ENCODE results near the gene RABGAP1L.

RABGAP1L gene

DNA sequence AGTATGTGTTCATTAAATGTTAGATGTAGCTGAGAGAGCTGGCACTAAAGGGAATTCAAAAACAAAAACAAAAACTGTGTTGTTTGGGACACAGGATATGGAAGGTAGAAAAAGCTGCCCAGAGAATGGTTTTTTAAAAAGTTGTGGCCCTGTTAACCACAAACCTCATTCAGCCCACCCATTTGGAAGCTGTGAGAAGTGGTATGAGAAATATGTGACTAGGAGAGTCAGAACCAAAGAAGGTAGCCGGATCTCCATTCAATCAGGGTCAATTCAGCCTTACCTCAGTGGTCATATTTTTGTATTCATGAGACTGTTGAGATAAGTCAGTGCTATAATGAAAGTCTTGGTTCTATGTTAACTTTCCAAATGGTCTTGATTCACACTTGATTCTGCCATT, 810.7 kb downstream of the RABGAP1L start:
- no peak overlapping the region for H3K4me3 ChIP-seq (ENCODE audit: low read depth, low read length)
- TF ChIP-seq, protein P1, sequence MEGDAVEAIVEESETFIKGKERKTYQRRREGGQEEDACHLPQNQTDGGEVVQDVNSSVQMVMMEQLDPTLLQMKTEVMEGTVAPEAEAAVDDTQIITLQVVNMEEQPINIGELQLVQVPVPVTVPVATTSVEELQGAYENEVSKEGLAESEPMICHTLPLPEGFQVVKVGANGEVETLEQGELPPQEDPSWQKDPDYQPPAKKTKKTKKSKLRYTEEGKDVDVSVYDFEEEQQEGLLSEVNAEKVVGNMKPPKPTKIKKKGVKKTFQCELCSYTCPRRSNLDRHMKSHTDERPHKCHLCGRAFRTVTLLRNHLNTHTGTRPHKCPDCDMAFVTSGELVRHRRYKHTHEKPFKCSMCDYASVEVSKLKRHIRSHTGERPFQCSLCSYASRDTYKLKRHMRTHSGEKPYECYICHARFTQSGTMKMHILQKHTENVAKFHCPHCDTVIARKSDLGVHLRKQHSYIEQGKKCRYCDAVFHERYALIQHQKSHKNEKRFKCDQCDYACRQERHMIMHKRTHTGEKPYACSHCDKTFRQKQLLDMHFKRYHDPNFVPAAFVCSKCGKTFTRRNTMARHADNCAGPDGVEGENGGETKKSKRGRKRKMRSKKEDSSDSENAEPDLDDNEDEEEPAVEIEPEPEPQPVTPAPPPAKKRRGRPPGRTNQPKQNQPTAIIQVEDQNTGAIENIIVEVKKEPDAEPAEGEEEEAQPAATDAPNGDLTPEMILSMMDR (IDR thresholded peaks at IDR 0.05; ENCODE audit: low read depth, low read length) = no peak

DNA sequence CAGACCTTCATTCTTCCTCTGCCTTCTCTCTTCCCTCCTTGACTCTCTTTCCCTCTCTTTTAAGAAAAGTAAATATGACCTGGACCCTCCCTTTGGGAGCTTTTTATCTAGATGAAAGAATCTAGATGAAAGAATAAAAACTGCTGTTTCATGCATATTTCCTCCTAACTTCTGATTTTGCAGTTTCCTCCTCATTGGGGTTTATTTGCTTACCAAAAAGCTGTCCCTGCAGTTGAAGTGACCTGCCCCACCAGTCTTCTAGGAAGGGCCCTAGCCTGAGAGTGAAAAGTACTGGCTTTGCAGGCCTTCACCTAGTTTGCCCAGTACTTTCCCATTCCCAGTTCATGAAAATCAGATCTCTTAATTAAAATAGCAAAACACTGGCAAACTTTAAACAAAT, 812.1 kb downstream of the RABGAP1L start:
- TF ChIP-seq, protein P1 (IDR thresholded peaks at IDR 0.05; ENCODE audit: low read depth, low read length) = no peak
- no peak overlapping the region for H3K4me3 ChIP-seq (ENCODE audit: low read depth, low read length)

DNA sequence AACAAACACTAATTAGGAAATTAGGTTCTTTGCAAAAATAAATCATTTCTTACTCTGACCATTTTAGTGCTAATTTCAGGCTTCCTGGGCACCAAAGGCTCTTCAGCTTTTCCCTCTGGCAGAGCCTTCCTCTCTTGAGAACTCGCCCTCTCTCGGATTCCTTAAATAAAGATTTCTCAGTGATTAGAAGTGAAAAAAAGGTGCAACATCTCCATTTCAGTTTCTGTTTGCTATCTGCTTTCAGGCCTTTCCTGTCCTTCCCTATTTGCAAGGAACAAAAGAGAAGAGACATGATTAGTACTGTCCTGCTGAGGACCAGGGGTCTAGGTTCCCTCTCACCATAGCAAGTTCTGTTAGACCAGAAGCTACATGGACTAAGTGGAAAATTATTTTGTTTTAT, 812.6 kb downstream of the RABGAP1L start:
- H3K4me3 ChIP-seq (ENCODE audit: low read depth, low read length) = no peak overlapping the region

DNA sequence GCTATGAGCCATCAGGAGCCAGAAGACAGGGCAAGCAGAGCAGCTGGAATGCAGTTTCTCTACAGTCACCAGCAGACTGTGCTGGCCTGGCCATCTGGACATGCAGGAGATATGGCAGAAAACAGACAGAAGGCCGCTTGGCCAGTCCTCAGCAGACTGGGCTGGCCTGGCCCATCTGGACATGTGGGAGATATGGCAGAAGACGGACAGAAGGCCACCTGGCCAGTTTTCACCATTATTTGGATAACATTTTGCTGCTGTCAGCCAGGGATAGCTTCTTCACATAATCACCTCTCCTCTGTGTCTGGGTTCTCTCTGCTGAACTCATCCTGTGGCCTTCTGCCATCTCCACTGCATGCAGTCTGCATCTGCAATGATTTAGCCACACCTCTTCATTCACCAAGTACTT, 815.4 kb downstream of the RABGAP1L start:
- TF ChIP-seq, protein P1 (IDR thresholded peaks at IDR 0.05; ENCODE audit: low read depth, low read length) = no peak
- no peak overlapping the region for H3K4me3 ChIP-seq (ENCODE audit: low read depth, low read length)

More for the DNA sequence above, 812.6 kb downstream of the RABGAP1L start:
- TF ChIP-seq, protein P1 (IDR thresholded peaks at IDR 0.05; ENCODE audit: low read depth, low read length) = no peak

DNA sequence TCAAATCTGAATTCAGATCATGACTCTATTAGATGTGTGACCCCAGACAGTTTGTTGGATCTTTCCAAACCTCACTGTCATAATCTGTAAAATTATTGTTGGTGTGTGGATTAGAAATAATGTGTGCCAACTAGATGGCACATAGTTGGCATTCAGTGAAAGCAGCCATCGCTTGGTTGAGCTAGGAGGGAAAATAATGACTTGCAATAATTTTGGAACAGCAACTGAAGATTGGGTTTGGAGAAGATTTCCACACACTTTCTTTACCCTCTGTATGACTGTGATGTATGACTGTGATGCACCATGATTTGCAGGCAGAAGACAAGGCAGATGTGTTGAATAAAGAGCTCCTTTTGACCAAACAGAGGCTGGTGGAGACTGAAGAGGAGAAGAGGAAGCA, 816.4 kb downstream of the RABGAP1L start:
- H3K4me3 ChIP-seq (ENCODE audit: low read depth, low read length) = no peak overlapping the region
- TF ChIP-seq, protein P1 (IDR thresholded peaks at IDR 0.05; ENCODE audit: low read depth, low read length) = no peak

DNA sequence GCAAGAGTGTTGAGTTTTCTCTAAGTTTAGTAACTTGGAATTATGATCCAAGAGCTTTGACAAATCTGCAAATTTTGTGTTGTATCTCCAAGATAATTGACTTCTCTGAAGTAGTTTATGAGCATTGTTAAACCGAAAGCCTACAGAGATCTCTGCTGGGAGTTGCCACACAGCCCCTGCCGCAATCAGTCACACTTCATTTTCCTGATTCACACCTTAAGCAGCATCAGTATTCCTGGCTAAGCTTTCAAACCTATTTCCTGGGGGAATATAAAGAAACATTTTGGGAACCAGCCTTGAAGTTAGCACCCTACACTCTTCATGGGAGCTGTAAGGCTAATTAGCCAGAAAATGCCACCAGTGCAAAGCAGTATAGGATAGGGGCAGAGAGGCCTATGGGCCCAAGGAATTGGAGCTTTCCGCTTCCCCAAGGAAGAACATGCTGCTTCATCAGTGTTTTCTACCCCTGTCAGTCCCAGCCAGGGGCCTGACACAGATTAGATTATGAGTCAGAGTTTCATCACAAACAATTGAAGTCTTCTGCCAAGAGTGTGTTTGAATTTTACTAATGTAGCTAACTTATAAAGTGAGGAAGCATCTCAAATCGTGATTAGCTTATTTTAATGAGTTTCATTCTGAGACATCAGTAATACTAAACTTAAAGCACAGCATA, 817.3 kb downstream of the RABGAP1L start:
- TF ChIP-seq, protein P1 (IDR thresholded peaks at IDR 0.05; ENCODE audit: low read depth, low read length) = no peak
- no peak overlapping the region for H3K4me3 ChIP-seq (ENCODE audit: low read depth, low read length)

DNA sequence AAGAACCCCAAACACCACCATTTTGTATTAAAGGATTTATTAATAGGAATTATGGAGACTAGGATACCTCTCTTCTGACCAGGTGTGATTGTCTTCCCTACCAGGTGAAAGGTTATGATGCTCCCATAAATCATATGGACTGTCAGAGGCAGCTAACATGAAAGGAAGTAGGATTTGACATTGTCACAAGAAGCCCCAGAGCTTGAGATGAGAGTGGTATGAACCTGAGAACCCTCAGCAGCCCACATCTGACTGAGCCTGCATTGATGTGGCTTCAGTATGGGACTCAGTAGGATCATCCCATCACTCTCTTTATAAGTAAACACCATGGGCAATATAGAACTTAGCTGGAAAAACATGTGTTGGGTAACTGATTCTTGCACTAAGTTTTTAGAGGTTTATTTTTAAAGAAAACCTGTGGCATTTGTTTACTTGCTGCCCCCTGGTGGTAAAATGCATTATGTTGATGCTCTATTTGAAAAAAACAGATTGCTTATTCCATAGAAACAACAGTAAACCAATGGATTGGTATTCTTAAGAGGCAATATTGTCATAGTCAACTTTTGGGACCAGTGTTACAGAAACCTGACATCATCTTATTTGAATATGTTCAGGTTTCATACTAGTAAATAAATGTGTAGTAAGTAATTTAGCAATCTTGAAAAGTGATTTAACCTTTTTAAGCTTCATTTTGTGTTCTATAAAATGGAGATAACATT, 823.8 kb downstream of the RABGAP1L start:
- TF ChIP-seq, protein P1 (IDR thresholded peaks at IDR 0.05; ENCODE audit: low read depth, low read length) = peak; percentile 26; the same call in 1 of the 2 replicates

More for the DNA sequence above, 823.8 kb downstream of the RABGAP1L start:
- no peak overlapping the region for H3K4me3 ChIP-seq (ENCODE audit: low read depth, low read length)

Data from WI38 (cell line).